Skeletal muscle cell (primary cell): Measurements from ENCODE around the gene ELFN1.

ENCODE experiments used
- DNase-seq: peaks from one replicate; pipeline ENCODE4 v3.0.0-alpha.2; 2010; ENCODE audit warnings: low read depth
- H3K4me3 ChIP-seq: 2 replicates; pipeline ENCODE4 v1.5.1; 2011; ENCODE audit warnings: low read depth, mild to moderate bottlenecking, control low read depth, low read length, moderate library complexity

The ELFN1 gene

GRCh38 chr7:1703871-1704810 is 34.1 kb downstream of the ELFN1 start:
- DNase-seq, result no peak
- H3K4me3 ChIP-seq, result no peak overlapping the region

DNA sequence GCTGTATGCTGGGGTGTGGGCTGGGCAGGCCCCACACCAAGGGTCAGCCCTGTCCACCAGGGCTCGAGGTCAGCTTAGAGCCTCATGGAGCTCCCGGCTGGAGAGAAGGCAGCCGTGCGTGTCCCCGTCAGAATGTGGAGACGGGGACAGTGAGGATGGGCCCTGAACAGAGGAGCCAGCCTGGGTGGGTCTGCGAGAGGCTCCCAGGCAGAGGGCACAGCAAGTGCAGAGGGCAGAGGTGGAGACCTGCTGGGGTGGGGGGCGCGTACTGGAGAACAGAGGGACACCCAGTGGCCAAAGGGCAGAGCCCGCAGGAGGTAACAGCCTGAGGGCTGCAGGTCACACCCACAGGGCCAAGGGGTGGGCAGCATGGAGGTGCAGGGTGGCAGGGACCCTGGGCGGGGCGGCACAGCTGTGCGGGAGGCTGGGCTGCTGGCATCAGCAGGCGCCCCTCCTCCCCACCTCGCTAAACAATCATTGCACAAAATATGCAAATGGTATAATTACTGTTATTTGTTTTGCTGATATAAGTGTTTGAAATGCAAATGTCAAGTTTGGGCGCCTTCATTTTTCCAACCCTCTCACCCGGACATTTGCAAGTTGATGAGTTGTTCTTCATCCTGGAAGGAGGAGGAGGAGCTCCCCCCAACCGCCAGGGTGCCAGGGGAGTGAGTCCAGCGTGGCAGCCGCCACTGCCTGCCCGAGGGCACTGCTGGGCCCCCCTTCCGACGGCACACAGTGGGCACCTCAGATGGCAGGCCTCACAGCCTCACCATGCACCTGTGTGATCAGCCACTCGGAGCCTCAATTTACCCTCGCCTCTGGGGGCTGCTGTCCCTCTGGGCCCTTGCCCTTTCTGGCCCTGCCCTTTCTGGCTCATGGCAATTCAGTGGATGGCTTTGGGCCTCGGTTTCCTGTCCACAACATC is 35.0 kb downstream of the ELFN1 start:
- no peak overlapping the region for H3K4me3 ChIP-seq
- no peak for DNase-seq

DNA sequence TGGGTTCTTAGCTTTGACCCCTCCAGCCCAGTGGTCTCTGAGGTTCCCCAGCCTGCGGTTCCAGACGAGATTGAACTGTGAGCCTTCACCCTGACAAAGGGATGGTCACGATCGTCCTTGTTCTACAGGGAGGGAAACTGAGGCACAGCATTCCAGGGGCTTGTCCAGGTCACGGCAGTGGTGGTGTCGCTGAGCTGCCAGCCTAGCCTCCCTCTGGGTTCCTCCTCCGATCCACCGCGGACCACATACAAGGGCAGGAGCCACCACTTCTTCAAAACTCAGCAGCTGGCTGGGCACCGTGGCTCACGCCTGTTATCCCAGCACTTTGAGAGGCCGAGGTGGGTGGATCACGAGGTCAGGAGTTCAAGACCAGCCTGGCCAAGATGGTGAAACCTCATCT is 35.8 kb downstream of the ELFN1 start:
- DNase-seq, result no peak
- H3K4me3 ChIP-seq, result no peak overlapping the region

DNA sequence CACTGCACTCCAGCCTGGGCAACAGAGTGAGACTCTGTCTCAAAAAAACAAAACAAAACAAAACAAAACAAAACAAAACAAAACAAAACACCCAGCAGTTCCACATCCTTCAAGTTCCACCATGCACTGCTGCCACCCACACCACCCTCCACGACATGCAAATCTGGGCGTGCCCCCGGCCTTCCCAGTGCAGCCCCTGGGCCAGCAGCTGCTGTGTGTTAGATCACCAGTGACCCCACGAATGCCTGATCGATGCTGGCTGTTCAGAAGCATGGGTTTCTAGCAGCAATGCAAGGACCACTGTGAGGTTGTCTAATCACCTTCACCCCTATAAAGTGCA is 36.3 kb downstream of the ELFN1 start:
- no peak overlapping the region for H3K4me3 ChIP-seq
- no peak for DNase-seq

GRCh38 chr7:1706721-1707613 is 36.9 kb downstream of the ELFN1 start:
- no peak overlapping the region for H3K4me3 ChIP-seq
- DNase-seq, result no peak

GRCh38 chr7:1707756-1708595 is 37.9 kb downstream of the ELFN1 start:
- no peak for DNase-seq
- H3K4me3 ChIP-seq, result no peak overlapping the region

GRCh38 chr7:1708596-1709251 is 38.6 kb downstream of the ELFN1 start:
- no peak overlapping the region for H3K4me3 ChIP-seq
- DNase-seq, result no peak

- no peak overlapping the region for H3K4me3 ChIP-seq
- no peak for DNase-seq
Measured at GRCh38 chr7:1709281-1709680, 39.2 kb downstream of the ELFN1 start.

DNA sequence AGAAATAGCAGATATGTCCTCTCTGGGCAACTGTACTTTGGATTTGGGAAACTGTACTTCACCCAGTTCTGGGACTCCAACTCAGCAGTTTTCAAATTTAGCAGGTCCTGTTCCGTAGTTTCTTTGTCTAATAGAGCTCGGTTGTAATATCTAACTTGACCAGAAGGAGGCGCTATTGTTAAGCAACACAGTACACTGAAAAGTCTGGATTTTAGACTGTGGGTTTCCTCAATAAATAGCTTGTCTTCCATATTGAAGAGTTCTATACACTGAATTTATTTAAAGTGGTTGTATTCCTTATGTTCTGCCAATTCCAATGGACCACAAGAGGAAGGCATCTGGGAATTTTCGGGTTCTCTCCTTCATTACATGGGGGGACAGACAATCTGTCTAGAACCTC is 39.8 kb downstream of the ELFN1 start:
- DNase-seq, result no peak
- no peak overlapping the region for H3K4me3 ChIP-seq

- no peak overlapping the region for H3K4me3 ChIP-seq
- DNase-seq, result no peak
Measured at GRCh38 chr7:1710936-1711335, 40.9 kb downstream of the ELFN1 start.

DNA sequence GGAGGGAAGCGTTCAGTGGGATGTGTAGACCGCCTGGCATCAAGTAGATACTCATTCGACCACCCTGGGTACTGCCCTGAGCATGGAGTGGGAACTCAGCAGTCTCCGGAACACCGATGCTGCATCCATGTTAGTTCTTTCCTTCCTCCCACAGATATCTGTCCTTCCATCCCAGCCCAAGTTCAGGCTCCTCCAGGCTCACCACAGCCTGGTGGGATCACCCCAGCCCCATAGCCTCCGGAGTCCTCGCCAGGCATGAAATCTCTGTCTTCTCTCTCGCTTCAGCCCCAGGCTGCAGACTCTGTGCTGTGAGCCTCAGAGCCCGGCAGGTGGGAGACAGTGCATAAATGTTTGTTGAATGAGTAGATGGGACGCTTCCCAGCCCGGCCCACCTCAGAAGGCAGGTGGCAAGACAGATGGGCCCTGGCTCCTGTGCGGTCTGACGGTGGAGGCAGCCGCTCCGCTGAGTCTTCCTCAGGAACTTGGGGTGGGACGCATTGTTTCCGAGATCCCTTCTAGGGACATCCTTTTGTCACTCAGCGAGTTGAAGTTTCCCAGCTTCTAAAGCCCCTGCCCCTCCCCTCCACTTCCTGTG is 42.9 kb downstream of the ELFN1 start:
- DNase-seq, result no peak
- H3K4me3 ChIP-seq, result no peak overlapping the region

DNA sequence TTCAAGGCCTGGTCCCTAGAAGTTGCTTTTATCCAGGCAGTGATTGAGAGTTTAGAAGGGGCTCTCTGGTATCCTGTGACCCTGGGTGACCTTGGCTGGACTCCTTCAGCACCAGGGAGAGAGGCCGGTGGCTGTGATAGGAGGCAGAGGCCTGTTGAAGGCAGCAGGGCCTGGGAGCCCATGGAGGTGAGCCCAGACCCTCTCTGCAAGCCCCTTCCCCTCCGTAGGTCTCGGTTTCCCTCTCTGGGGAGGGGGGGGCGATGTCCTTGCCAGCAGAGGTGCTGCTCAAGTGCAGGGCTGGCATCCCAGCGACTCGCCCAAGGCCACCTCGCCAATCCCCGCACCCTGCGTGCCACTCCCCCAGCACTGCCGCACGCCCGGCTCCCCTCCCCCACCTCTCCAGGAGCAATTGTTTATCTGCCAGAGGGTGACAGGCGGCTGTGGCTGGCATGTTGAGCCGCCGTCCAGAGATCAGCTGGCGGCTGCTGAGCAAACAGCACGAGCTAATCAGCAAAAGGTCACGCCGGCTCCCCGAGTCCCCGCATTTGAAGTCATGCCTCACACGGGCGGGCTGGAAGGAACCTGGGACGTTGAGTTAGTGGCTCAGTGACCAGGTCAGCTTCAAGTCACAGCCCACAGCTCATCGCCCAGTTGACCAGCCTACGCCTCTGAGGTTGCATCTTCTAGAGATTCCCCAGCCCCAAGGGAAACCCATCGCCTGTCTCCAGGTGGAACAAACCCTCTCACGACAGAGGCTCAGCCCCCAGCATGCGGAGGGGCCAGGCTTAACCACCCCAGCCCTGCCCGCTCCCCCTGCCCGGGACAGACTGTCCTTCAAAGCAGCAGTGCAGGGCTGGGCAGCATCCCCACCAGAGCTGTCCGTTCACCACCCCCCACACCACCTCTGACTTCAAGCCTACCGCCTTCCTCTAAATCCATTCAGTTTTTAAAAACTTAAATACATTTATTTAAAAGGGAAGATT is 43.7 kb downstream of the ELFN1 start:
- H3K4me3 ChIP-seq, result no peak overlapping the region
- no peak for DNase-seq

- DNase-seq, result no peak
- H3K4me3 ChIP-seq, result no peak overlapping the region
Measured at GRCh38 chr7:1714583-1715330, 44.7 kb downstream of the ELFN1 start.

DNA sequence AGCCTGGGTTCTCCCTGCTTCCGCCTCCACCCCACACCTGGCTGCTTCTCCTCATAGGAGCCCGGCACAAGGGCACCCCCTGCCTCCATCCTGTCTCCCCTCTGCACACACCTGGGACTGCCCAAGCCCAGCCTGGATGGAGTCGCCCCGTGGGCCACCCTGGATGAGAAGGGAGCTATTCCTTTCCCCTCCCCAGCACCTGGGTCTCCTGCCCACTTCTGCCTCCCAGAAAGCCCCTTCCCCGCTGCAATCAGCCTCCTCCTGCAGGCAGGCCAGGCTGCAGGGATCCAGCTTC is 45.2 kb downstream of the ELFN1 start:
- no peak overlapping the region for H3K4me3 ChIP-seq
- DNase-seq, result no peak

- DNase-seq, result no peak
- H3K4me3 ChIP-seq, result no peak overlapping the region
Measured at GRCh38 chr7:1715671-1716074, 45.6 kb downstream of the ELFN1 start.
